GM19193 (cell line): Measurements from ENCODE around the gene MED10.

Experiments
- POLR2A ChIP-seq: IDR thresholded peaks from 4 replicates; pipeline ENCODE4 v1.6.1; 2011; ENCODE audit not compliant: insufficient read depth, insufficient read length; ENCODE audit errors: extremely low read depth

The MED10 gene

GRCh38 chr5:6347673-6348072 lies 30.7 kb downstream of the MED10 start:
- no peak for TF ChIP-seq POLR2A

GRCh38 chr5:6347165-6347564 lies 31.2 kb downstream of the MED10 start:
- no peak for TF ChIP-seq POLR2A

- TF ChIP-seq POLR2A: no peak
Measured at GRCh38 chr5:6344593-6344989, 33.8 kb downstream of the MED10 start.

GRCh38 chr5:6343951-6344592 lies 34.3 kb downstream of the MED10 start:
- TF ChIP-seq POLR2A: no peak

- no peak for TF ChIP-seq POLR2A
Measured at GRCh38 chr5:6342689-6343315, 35.5 kb downstream of the MED10 start.

GRCh38 chr5:6340100-6340499 lies 38.2 kb downstream of the MED10 start:
- TF ChIP-seq POLR2A: no peak

- no peak for TF ChIP-seq POLR2A
Measured at GRCh38 chr5:6338871-6339270, 39.5 kb downstream of the MED10 start.

- no peak for TF ChIP-seq POLR2A
Measured at GRCh38 chr5:6338135-6338534, 40.2 kb downstream of the MED10 start.

GRCh38 chr5:6333182-6333905 lies 45.0 kb downstream of the MED10 start:
- no peak for TF ChIP-seq POLR2A

GRCh38 chr5:6328173-6328572 lies 50.2 kb downstream of the MED10 start:
- no peak for TF ChIP-seq POLR2A

GRCh38 chr5:6326776-6327175 lies 51.6 kb downstream of the MED10 start:
- TF ChIP-seq POLR2A: no peak

- TF ChIP-seq POLR2A: no peak
Measured at GRCh38 chr5:6322163-6322713, 56.1 kb downstream of the MED10 start.
